Measurements from ENCODE around the gene MLX. TPM values are rescaled to one million over a fixed set of nuclear protein-coding genes. Genes with fewer than 3 reads are reported as not detected.
A peak's percentile ranks its signal among the peaks of the same experiment; 100 is the strongest.
"Not testable (repeated sequence)": the region's sequence is repeated elsewhere in the genome, so short reads cannot be mapped to it uniquely, and the experiment has no call there.

Gene MLX
- total RNA-seq, 1 donor from 2014 or later = 26.5 TPM

DNA sequence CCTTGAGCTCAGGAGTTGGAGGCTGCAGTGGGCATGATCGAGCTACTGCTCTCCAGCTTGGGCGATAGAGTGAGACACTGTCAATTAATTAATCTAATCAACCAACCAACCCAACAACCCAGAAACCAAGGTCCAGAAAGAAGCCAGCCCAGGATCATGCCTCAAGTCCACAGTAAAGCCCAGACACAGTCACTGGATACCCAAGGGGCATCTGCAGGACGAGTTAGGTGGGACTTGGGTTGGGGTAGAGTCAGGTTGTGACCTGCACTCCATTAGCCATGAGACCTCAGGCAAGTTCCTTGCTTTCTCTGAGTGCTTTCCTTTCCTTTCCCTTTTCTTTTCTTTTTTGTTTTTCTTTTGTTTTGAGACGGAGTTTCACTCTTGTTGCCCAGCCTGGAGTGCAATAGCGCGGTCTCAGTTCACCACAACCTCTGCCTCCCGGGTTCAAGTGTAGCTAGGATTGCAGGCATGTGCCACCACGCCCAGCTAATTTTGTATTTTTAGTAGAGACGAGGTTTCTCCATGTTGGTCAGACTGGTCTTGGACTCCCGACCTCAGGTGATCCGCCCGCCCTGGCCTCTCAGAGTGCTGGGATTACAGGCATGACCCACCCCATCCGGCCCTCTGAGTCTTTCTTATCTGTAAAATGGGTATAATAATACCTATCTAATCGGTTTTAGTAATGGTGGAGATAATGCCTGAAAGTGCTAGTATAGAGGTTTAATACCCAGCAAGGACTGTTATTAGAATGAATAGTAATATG, 17.7 kb upstream of the MLX start:
- peak overlapping the region; percentile 41 for H3K27ac Mint-ChIP-seq (ENCODE audit: unreplicated experiment)
- no peak overlapping the region for H2AFZ ChIP-seq (ENCODE audit: low read depth, low read length)
- TF ChIP-seq EZH2 (IDR thresholded peaks at IDR 0.05; ENCODE audit: insufficient read depth, low read length) (no peak), CTCF (IDR thresholded peaks at IDR 0.05; ENCODE audit: insufficient read depth, low read depth, low read length) (no peak)
- peaks cover 8% of the 10 kb centered on the region for H3K4me1 ChIP-seq (ENCODE audit: insufficient read depth, low read length)
- H3K27me3 Mint-ChIP-seq (ENCODE audit: low read depth, unreplicated experiment) = peaks cover 2% of the 10 kb centered on the region
- no peak for FAIRE-seq
- H3K27ac ChIP-seq (ENCODE audit: low read depth, low read length) = no peak overlapping the region
- no peaks in the 10 kb centered on the region for H3K36me3 ChIP-seq (ENCODE audit: insufficient read depth, low read length)
- H3K4me1 Mint-ChIP-seq (ENCODE audit: low read depth, unreplicated experiment) = peaks cover 6% of the 10 kb centered on the region
- no peak overlapping the region for H3K4me3 ChIP-seq (ENCODE audit: insufficient read depth, low read depth, low read length)
- H3K27me3 ChIP-seq (ENCODE audit: insufficient read depth, low read length) = no peaks in the 10 kb centered on the region
- peaks cover 15% of the 10 kb centered on the region for H3K79me2 ChIP-seq (ENCODE audit: insufficient read depth, low read length)
- H3K9ac ChIP-seq (ENCODE audit: low read length) = no peak overlapping the region
- peaks cover 2% of the 10 kb centered on the region for H3K36me3 Mint-ChIP-seq (ENCODE audit: low read depth, unreplicated experiment)
- no peaks in the 10 kb centered on the region for H3K9me3 ChIP-seq (ENCODE audit: insufficient read depth, low read depth, low read length)
- peak overlapping the region; percentile 50 for H3K4me3 Mint-ChIP-seq (ENCODE audit: unreplicated experiment)
- H4K20me1 ChIP-seq (ENCODE audit: insufficient read depth, low read length) = peaks cover 9% of the 10 kb centered on the region
- no peaks in the 10 kb centered on the region for H3K9me3 Mint-ChIP-seq (ENCODE audit: unreplicated experiment)
- H3K4me2 ChIP-seq (ENCODE audit: low read length) = peak overlapping the region; percentile 78
- no peak for DNase-seq (ENCODE audit: low read depth)

DNA sequence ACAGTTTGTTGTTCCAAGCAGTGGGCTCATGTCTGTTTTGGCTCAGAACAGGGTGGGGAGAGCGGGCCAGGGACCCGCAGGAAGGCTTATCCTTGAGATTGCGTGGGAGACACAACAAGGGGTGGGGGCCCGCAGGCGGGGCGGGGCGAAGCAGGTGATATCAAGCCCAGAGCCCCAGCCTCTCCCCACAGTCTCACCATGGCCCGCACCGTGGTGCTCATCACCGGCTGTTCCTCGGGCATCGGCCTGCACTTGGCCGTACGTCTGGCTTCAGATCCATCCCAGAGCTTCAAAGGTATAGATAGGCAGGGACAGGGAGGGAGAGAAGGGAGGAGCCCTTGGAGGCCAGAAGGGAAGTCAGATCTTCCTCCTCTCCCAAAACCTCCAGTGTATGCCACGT, 14.2 kb upstream of the MLX start, which contains the start of gene HSD17B1:
HSD17B1 (plus strand) TSS at position 188 of the 400 bp plus-strand sequence; CDS start at position 199, 11 bp downstream.
- H3K27me3 ChIP-seq (ENCODE audit: insufficient read depth, low read length); H3K36me3 ChIP-seq (ENCODE audit: insufficient read depth, low read length); H3K27ac Mint-ChIP-seq (ENCODE audit: unreplicated experiment); H3K27me3 Mint-ChIP-seq (ENCODE audit: low read depth, unreplicated experiment); H3K9me3 ChIP-seq (ENCODE audit: insufficient read depth, low read depth, low read length); FAIRE-seq; DNase-seq (ENCODE audit: low read depth); H3K9me3 Mint-ChIP-seq (ENCODE audit: unreplicated experiment); H3K27ac ChIP-seq (ENCODE audit: low read depth, low read length); H3K36me3 Mint-ChIP-seq (ENCODE audit: low read depth, unreplicated experiment); H2AFZ ChIP-seq (ENCODE audit: low read depth, low read length); H4K20me1 ChIP-seq (ENCODE audit: insufficient read depth, low read length): not testable (repeated sequence)
- Histone ChIP-seq H3K4me2 (ENCODE audit: low read length) (peak within 1 kb of the TSS; percentile 91), H3K4me3 (ENCODE audit: insufficient read depth, low read depth, low read length) (peak within 1 kb of the TSS; percentile 69), H3K79me2 (ENCODE audit: insufficient read depth, low read length) (peaks cover 27% of the 10 kb centered on the region), H3K4me1 (ENCODE audit: insufficient read depth, low read length) (peaks cover 16% of the 10 kb centered on the region), H3K9ac (ENCODE audit: low read length) (peak within 1 kb of the TSS; percentile 92)
- Mint-ChIP-seq H3K4me1 (ENCODE audit: low read depth, unreplicated experiment) (peaks cover 12% of the 10 kb centered on the region), H3K4me3 (ENCODE audit: unreplicated experiment) (peak within 1 kb of the TSS; percentile 91)

- no peaks in the 10 kb centered on the region for H3K9me3 ChIP-seq (ENCODE audit: insufficient read depth, low read depth, low read length)
- H3K4me3 ChIP-seq (ENCODE audit: insufficient read depth, low read depth, low read length) = peak overlapping the region; percentile 69
- no peak overlapping the region for H2AFZ ChIP-seq (ENCODE audit: low read depth, low read length)
- TF ChIP-seq EZH2 (IDR thresholded peaks at IDR 0.05; ENCODE audit: insufficient read depth, low read length) (no peak), CTCF (IDR thresholded peaks at IDR 0.05; ENCODE audit: insufficient read depth, low read depth, low read length) (no peak)
- peaks cover 16% of the 10 kb centered on the region for H3K4me1 ChIP-seq (ENCODE audit: insufficient read depth, low read length)
- peaks cover 2% of the 10 kb centered on the region for H3K36me3 Mint-ChIP-seq (ENCODE audit: low read depth, unreplicated experiment)
- peak overlapping the region; percentile 91 for H3K4me2 ChIP-seq (ENCODE audit: low read length)
- H3K27ac Mint-ChIP-seq (ENCODE audit: unreplicated experiment) = no peak overlapping the region
- DNase-seq (ENCODE audit: low read depth) = peak; percentile 43
- no peaks in the 10 kb centered on the region for H3K36me3 ChIP-seq (ENCODE audit: insufficient read depth, low read length)
- no peak for FAIRE-seq
- H3K9ac ChIP-seq (ENCODE audit: low read length) = peak overlapping the region; percentile 92
- H3K79me2 ChIP-seq (ENCODE audit: insufficient read depth, low read length) = peaks cover 27% of the 10 kb centered on the region
- no peaks in the 10 kb centered on the region for H3K27me3 Mint-ChIP-seq (ENCODE audit: low read depth, unreplicated experiment)
- H3K4me1 Mint-ChIP-seq (ENCODE audit: low read depth, unreplicated experiment) = peaks cover 12% of the 10 kb centered on the region
- no peaks in the 10 kb centered on the region for H3K27me3 ChIP-seq (ENCODE audit: insufficient read depth, low read length)
- peaks cover 9% of the 10 kb centered on the region for H4K20me1 ChIP-seq (ENCODE audit: insufficient read depth, low read length)
- H3K9me3 Mint-ChIP-seq (ENCODE audit: unreplicated experiment) = no peaks in the 10 kb centered on the region
- H3K27ac ChIP-seq (ENCODE audit: low read depth, low read length) = no peak overlapping the region
- H3K4me3 Mint-ChIP-seq (ENCODE audit: unreplicated experiment) = peak overlapping the region; percentile 91
Observed at GRCh38 chr17:42553161-42553818, 13.6 kb upstream of the MLX start.
